GM18909 (cell line): Measurements from ENCODE around the gene KRT9.
"Not testable (repeated sequence)": the region's sequence is repeated elsewhere in the genome, so short reads cannot be mapped to it uniquely, and the experiment has no call there.

Experiments
- ATAC-seq: cut with Tn5 transposase; IDR thresholded peaks from one replicate; pipeline ENCODE4 v1.9.1; 2021; ENCODE audit warnings: mild to moderate bottlenecking; ENCODE audit not compliant: unreplicated experiment, poor library complexity

KRT9 gene

GRCh38 chr17:41571561-41572434 lies at the start of gene KRT9:
Gene KRT9 (minus strand): TSS chr17:41572059. CDS start chr17:41571992, 67 bp downstream.
- ATAC-seq, result no peak

- not testable (repeated sequence) for ATAC-seq
Measured at GRCh38 chr17:41621435-41621817, 49.6 kb upstream of the KRT9 start.

GRCh38 chr17:41620583-41621434 lies 49.0 kb upstream of the KRT9 start:
- no peak for ATAC-seq

- not testable (repeated sequence) for ATAC-seq
Measured at GRCh38 chr17:41619927-41620582, 48.2 kb upstream of the KRT9 start.

- ATAC-seq, result no peak
Measured at GRCh38 chr17:41619036-41619926, 47.4 kb upstream of the KRT9 start.

- no peak for ATAC-seq
Measured at GRCh38 chr17:41618341-41619035, 46.6 kb upstream of the KRT9 start.

- ATAC-seq, result no peak
Measured at GRCh38 chr17:41617698-41618097, 45.8 kb upstream of the KRT9 start.

GRCh38 chr17:41617136-41617535 lies 45.3 kb upstream of the KRT9 start:
- no peak for ATAC-seq

- not testable (repeated sequence) for ATAC-seq
Measured at GRCh38 chr17:41616486-41616885, 44.6 kb upstream of the KRT9 start.

GRCh38 chr17:41615454-41615853 lies 43.6 kb upstream of the KRT9 start:
- no peak for ATAC-seq

- not testable (repeated sequence) for ATAC-seq
Measured at GRCh38 chr17:41614767-41615166, 42.9 kb upstream of the KRT9 start.

GRCh38 chr17:41614098-41614497 lies 42.2 kb upstream of the KRT9 start:
- no peak for ATAC-seq

GRCh38 chr17:41613277-41614082 lies 41.6 kb upstream of the KRT9 start:
- ATAC-seq, result no peak

- not testable (repeated sequence) for ATAC-seq
Measured at GRCh38 chr17:41612376-41613160, 40.7 kb upstream of the KRT9 start, which contains the start of gene KRT16. Gene KRT16 (minus strand): TSS chr17:41612767. CDS start chr17:41612688, 79 bp downstream.

GRCh38 chr17:41610965-41611640 lies 39.2 kb upstream of the KRT9 start:
- no peak for ATAC-seq

GRCh38 chr17:41610061-41610517 lies 38.2 kb upstream of the KRT9 start:
- ATAC-seq, result not testable (repeated sequence)

- not testable (repeated sequence) for ATAC-seq
Measured at GRCh38 chr17:41606930-41607329, 35.1 kb upstream of the KRT9 start.
